Muscle layer of colon (tissue), 2 donors: ENCODE measurements around the gene KRT17.
"Not testable (repeated sequence)": the region's sequence is repeated elsewhere in the genome, so short reads cannot be mapped to it uniquely, and the experiment has no call there.

Experiments used
- H3K27ac ChIP-seq: one replicate; pipeline ENCODE4 v1.7.0; 2013; ENCODE audit warnings: low read depth, mild to moderate bottlenecking, low read length, moderate library complexity
- H3K27me3 ChIP-seq, 2 donors: one replicate each; pipeline ENCODE4 v1.7.0; 2013; ENCODE audit warnings: low read length in 2 of 2, mild to moderate bottlenecking in 2 of 2; ENCODE audit not compliant: insufficient read depth in 2 of 2, control insufficient read depth in 1 of 2
- H3K36me3 ChIP-seq: one replicate; pipeline ENCODE4 v1.7.0; 2013; ENCODE audit warnings: mild to moderate bottlenecking, low read length; ENCODE audit not compliant: insufficient read depth
- H3K4me1 ChIP-seq: one replicate; pipeline ENCODE4 v1.7.0; 2013; ENCODE audit warnings: mild to moderate bottlenecking, low read length; ENCODE audit not compliant: insufficient read depth
- H3K4me3 ChIP-seq, 2 donors: one replicate each; pipeline ENCODE4 v1.7.0; 2013; ENCODE audit warnings: low read length in 2 of 2, low read depth in 1 of 2, mild to moderate bottlenecking in 1 of 2, moderate library complexity in 1 of 2
- H3K9ac ChIP-seq: one replicate; pipeline ENCODE4 v1.7.0; 2013; ENCODE audit warnings: low read length
- H3K9me3 ChIP-seq: one replicate; pipeline ENCODE4 v1.7.0; 2013; ENCODE audit warnings: mild to moderate bottlenecking, low read length
- donor health status: abdominal sarcoma.
- donor health status: Adenocarcinoma of cecum.

Gene KRT17

GRCh38 chr17:41651625-41652460, 27.5 kb upstream of the KRT17 start:
- no peaks in the 10 kb centered on the region for H3K27me3 ChIP-seq
- H3K4me1 ChIP-seq, result peaks cover 16% of the 10 kb centered on the region
- H3K9ac ChIP-seq, result no peak overlapping the region
- H3K9me3 ChIP-seq, result no peaks in the 10 kb centered on the region
- H3K4me3 ChIP-seq, result no peak overlapping the region
- no peak overlapping the region for H3K27ac ChIP-seq
- no peaks in the 10 kb centered on the region for H3K36me3 ChIP-seq

- Histone ChIP-seq H3K9me3 (no peaks in the 10 kb centered on the region), H3K36me3 (no peaks in the 10 kb centered on the region), H3K27ac (no peak overlapping the region), H3K4me3 (no peak overlapping the region), H3K27me3 (no peaks in the 10 kb centered on the region), H3K9ac (no peak overlapping the region), H3K4me1 (peaks cover 16% of the 10 kb centered on the region)
These were observed 26.6 kb upstream of the KRT17 start for GRCh38 chr17:41650794-41651624.

GRCh38 chr17:41649923-41650519, 25.6 kb upstream of the KRT17 start:
- H3K4me1 ChIP-seq, result peaks cover 21% of the 10 kb centered on the region
- H3K9ac ChIP-seq, result no peak overlapping the region
- no peaks in the 10 kb centered on the region for H3K9me3 ChIP-seq
- no peaks in the 10 kb centered on the region for H3K27me3 ChIP-seq
- H3K36me3 ChIP-seq, result no peaks in the 10 kb centered on the region
- no peak overlapping the region for H3K27ac ChIP-seq
- H3K4me3 ChIP-seq, result no peak overlapping the region

DNA sequence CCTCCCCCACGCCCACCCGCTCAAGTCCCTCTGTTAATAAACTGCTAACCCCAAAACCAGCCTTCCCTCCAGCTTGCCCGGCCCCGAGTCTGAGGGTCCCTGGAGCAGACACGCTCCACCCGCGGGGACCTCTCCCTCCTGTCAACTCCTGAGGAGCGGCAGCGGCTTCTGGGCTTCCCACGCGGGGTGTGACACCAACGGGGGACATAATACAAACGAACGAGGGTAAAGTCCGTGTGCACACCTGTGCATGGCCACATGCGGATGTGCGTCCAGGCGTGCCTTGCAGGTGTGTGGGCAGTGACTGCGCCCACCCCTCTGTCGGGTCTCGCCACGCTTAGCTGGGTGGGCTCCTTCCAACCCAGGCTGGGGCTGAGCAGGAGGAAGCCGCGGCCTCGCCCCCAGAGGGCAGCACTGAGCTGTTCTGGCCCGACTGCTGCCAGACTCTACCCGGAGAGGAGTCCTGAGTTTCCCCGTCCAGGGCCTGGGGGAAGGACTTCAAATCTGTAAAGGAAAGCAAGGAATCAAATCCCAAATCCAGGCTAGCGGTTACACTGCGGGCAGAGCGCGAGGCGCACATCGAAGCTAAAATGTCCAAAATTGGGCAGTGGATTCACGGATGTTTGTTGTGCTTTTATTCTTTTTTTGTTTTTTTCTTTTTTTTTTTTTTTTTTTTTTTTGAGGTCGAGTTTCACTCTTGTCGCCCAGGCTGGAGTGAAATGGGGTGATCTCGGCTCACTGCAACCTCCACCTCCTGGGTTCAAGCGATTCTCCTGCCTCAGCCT, 24.2 kb upstream of the KRT17 start:
- Histone ChIP-seq H3K9ac (peak overlapping the region; percentile 3), H3K9me3 (no peaks in the 10 kb centered on the region), H3K27me3 (no peaks in the 10 kb centered on the region), H3K36me3 (no peaks in the 10 kb centered on the region), H3K4me1 (peaks cover 21% of the 10 kb centered on the region), H3K27ac (no peak overlapping the region), H3K4me3 (peak overlapping the region in 1 of 2 donors; percentile 65)

- no peaks in the 10 kb centered on the region for H3K36me3 ChIP-seq
- no peak overlapping the region for H3K27ac ChIP-seq
- no peaks in the 10 kb centered on the region for H3K27me3 ChIP-seq
- H3K9me3 ChIP-seq, result no peaks in the 10 kb centered on the region
- peak overlapping the region; percentile 3 for H3K9ac ChIP-seq
- peaks cover 21% of the 10 kb centered on the region for H3K4me1 ChIP-seq
- H3K4me3 ChIP-seq, result peak overlapping the region; percentile 9 to 65
These were observed 23.6 kb upstream of the KRT17 start for GRCh38 chr17:41647940-41648410.

DNA sequence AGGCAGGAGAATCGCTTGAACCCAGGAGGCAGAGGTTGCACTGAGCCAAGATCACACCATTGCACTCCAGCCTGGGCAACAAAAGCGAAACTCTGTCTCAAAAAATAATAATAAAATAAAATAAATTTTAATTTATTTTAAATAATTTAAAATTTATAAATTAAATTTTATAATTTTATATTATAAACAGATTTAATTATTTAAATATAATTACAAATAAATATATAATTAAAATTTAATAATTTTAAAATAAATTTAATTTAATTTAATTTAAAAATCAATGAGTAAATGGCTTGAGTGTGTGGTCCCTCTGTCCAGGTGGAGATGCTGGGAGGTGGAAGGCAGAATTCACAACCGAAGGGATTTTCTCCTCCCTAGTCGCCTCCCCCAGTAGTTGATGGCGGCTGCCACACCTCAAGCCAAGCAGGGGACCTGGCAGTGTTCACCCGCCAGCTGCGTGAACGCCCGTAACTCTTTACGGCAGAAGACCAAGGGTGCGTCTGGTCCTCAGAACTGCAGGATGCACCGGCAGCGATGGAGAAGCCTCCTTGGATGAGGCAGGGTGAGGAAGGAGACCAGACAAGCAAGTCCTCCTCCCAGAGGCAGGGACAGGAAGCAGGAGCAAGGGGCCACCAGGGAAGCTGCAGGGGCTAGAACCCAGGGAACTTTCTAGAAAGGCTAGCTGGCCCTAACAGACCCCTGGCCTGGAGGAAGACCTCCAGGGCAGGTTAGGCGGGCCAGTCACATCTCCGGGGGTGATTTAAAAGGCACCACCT, 22.9 kb upstream of the KRT17 start:
- Histone ChIP-seq H3K27ac (no peak overlapping the region), H3K4me1 (peaks cover 21% of the 10 kb centered on the region), H3K4me3 (no peak overlapping the region), H3K9ac (no peak overlapping the region), H3K36me3 (no peaks in the 10 kb centered on the region), H3K9me3 (no peaks in the 10 kb centered on the region), H3K27me3 (no peaks in the 10 kb centered on the region)

- peaks cover 6% of the 10 kb centered on the region for H3K4me1 ChIP-seq
- no peaks in the 10 kb centered on the region for H3K36me3 ChIP-seq
- no peaks in the 10 kb centered on the region for H3K9me3 ChIP-seq
- H3K27me3 ChIP-seq, result no peaks in the 10 kb centered on the region
- H3K4me3 ChIP-seq, result no peak overlapping the region
- no peak overlapping the region for H3K9ac ChIP-seq
- no peak overlapping the region for H3K27ac ChIP-seq
These were observed 18.1 kb upstream of the KRT17 start for GRCh38 chr17:41642252-41643156.

DNA sequence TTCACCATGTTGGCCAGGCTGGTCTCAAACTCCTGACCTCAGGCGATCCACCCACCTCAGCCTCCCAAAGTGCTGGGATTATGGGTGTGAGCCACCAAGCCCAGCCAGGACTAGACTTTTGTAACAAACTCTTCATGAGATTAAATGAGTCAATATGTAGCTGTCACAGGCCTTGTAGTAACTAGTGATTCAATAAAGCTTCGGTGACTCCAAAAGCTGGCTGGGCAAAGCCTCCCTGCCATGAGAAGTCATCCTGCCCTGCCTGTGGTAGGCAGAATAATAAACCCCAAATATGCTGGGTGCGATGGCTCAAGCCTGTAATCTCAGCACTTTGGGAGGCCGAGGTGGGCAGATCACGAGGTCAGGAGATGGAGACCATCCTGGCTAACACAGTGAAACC, 16.2 kb upstream of the KRT17 start:
- H3K4me1 ChIP-seq, H3K36me3 ChIP-seq, H3K9me3 ChIP-seq, H3K4me3 ChIP-seq, H3K27ac ChIP-seq, H3K27me3 ChIP-seq, H3K9ac ChIP-seq: not testable (repeated sequence)

DNA sequence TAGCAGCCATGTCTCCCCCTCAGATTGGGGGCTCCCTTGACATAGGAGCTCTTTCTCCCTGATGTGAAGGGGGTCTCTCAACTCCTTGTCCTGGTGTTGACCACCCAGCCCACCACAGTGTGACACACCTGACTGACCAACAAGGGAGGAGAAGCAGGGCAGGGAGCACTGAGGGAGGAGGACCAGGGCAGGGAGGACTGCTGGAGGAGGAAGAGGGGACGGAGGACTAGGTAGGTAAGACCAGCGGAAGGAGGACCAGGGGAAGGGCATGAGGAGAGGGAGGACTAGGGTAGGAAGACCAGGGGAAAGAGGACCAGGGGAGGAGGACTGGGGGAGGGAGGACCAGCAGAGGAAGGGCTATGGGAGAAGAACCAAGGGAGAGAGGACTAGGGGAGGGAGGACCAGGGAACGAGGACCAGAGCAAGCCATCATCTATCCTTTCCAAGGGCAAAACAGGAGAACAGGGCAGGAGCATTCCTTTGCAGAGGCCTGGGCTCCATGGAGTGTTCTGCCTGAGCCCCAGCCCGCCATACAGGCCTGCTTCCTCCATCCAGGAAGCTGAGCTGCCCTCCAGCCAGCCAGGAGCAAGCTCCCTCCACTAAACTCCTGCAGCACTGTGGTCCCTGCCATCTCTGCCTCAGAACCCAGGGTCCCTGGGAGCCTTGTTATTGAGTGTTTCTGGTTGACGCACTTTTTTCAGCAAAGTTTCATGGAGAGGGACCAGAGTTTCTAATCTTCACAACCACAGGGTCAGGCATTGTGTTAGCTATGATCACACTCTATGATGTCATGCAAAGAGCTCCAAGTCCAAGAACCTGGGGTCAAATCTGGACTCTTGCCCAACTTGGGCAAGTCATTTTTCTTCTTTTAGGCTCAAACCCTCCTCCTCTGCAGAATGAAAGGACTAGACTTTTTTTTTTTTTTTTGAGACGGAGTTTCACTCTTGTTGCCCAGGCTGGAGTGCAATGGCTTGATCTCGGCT, 15.4 kb upstream of the KRT17 start:
- no peak overlapping the region for H3K27ac ChIP-seq
- no peaks in the 10 kb centered on the region for H3K27me3 ChIP-seq
- H3K36me3 ChIP-seq, result no peaks in the 10 kb centered on the region
- H3K4me3 ChIP-seq, result no peak overlapping the region
- no peak overlapping the region for H3K9ac ChIP-seq
- no peaks in the 10 kb centered on the region for H3K9me3 ChIP-seq
- H3K4me1 ChIP-seq, result peaks cover 10% of the 10 kb centered on the region
